Mesothelial cell of epicardium (in vitro differentiated cells): ENCODE data around the gene PXDC1. TPM values are rescaled to one million over a fixed set of nuclear protein-coding genes. Genes with fewer than 3 reads are reported as not detected.

ENCODE experiments used
- DNase-seq, 2 experiments: peaks; one replicate each; pipeline ENCODE4 v3.0.0; 2021; ENCODE audit warnings: low spot score in 2 of 2; ENCODE audit not compliant: unreplicated experiment in 2 of 2
- H3K27ac Mint-ChIP-seq: 2 replicates; pipeline ENCODE4 v1.8.0; 2021; ENCODE audit warnings: mixed read lengths
- H3K27me3 Mint-ChIP-seq: 2 replicates; pipeline ENCODE4 v1.8.0; 2021; ENCODE audit warnings: low read depth, mixed read lengths
- H3K36me3 Mint-ChIP-seq: 2 replicates; pipeline ENCODE4 v1.8.0; 2021; ENCODE audit warnings: mixed read lengths
- H3K4me1 Mint-ChIP-seq: 2 replicates; pipeline ENCODE4 v1.8.0; 2021; ENCODE audit warnings: mixed read lengths
- H3K4me3 Mint-ChIP-seq: 2 replicates; pipeline ENCODE4 v1.8.0; 2021; ENCODE audit warnings: mild to moderate bottlenecking, moderate library complexity, mixed read lengths
- H3K9me3 Mint-ChIP-seq: 2 replicates; pipeline ENCODE4 v1.8.0; 2021; ENCODE audit warnings: mixed read lengths
- total RNA-seq: library from RNA; stranded (reverse); gene quantifications from 3 replicates; pipeline ENCODE4 v1.2.1, GENCODE V29; 2021
- TF ChIP-seq, protein P1 (sequence below): fragments of 200-600 bp; sonication (generic); IDR thresholded peaks from one replicate; pipeline ENCODE4 v1.5.0; 2021; ENCODE audit warnings: antibody characterized with exemption; ENCODE audit not compliant: unreplicated experiment

Gene PXDC1
- total RNA-seq, 1 donor from 2014 or later: 33.8 TPM

DNA sequence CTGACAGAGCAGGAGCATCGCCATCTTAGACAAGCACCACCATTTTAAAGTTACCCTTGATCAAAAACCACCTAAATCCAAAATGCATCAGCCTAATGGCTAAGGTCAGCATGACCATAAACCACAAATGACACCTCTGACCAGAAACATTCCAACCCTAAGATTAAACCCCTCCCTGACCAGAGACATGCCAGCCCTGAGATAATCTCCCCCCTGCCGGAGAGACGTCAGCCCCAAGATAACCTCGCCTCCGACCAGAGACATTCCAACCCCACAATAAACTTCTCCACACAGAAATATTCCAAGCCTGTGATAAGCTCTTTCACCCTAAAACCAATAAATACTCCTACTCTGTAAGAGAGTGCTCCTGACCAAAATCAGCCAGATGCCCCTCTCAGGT, 53.5 kb downstream of the PXDC1 start:
- no peak for DNase-seq
- Mint-ChIP-seq H3K27me3 (no peaks in the 10 kb centered on the region), H3K27ac (no peak overlapping the region)

DNA sequence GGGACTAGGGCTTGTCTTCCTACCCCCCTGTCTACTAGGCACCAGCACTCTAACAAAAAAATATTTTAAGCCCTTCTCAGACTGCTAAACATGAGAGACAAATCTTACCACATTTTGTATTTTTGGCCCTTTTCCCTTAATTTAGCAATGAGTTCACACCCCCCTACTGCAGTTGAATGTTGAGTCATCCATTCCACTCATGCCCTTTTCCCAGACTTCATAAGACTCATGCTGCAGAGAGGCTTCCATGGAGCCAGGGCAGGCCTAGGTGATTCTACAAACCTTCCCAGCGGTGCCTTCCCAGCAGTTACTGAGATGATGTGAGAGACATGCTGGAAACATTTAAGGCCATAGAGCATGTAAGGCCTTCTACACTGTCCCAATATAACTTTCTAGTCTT, 53.9 kb downstream of the PXDC1 start:
- Mint-ChIP-seq H3K4me1 (no peaks in the 10 kb centered on the region), H3K27ac (no peak overlapping the region), H3K27me3 (no peaks in the 10 kb centered on the region), H3K4me3 (no peak overlapping the region), H3K9me3 (peaks cover 12% of the 10 kb centered on the region), H3K36me3 (peaks cover 2% of the 10 kb centered on the region)
- no peak for DNase-seq
- TF ChIP-seq, protein P1, sequence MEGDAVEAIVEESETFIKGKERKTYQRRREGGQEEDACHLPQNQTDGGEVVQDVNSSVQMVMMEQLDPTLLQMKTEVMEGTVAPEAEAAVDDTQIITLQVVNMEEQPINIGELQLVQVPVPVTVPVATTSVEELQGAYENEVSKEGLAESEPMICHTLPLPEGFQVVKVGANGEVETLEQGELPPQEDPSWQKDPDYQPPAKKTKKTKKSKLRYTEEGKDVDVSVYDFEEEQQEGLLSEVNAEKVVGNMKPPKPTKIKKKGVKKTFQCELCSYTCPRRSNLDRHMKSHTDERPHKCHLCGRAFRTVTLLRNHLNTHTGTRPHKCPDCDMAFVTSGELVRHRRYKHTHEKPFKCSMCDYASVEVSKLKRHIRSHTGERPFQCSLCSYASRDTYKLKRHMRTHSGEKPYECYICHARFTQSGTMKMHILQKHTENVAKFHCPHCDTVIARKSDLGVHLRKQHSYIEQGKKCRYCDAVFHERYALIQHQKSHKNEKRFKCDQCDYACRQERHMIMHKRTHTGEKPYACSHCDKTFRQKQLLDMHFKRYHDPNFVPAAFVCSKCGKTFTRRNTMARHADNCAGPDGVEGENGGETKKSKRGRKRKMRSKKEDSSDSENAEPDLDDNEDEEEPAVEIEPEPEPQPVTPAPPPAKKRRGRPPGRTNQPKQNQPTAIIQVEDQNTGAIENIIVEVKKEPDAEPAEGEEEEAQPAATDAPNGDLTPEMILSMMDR: no peak

More for the DNA sequence above, 53.5 kb downstream of the PXDC1 start:
- Mint-ChIP-seq H3K9me3 (peaks cover 12% of the 10 kb centered on the region), H3K4me1 (no peaks in the 10 kb centered on the region), H3K36me3 (peaks cover 2% of the 10 kb centered on the region), H3K4me3 (no peak overlapping the region)
- TF ChIP-seq, protein P1: no peak

DNA sequence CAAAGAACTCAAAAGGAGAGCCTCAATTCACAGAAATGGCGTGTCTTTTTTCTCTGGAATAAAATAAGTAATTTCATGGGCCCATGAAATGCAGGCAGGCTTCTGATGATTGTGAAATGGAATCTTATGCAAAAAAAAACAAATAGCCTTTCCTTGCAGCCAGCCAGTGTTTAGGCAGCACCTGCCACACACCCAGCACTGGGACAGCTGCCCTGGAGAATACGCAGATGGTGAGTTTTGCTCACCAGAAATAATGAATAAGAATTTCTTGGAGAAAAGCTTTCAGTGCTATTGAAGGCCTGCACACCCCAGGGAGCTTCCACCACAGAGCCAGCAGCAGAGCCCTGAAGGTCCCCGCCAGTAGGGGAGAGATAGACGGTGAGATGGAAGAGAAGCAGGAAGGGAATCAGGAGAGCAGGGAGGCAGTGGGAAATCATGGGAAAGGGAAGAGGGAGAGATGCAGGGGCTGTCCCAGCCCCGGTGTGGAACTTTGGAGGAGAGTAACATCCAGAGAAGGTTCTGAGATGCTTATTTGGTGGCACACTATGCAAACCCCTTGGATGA, 54.9 kb downstream of the PXDC1 start:
- H3K27ac Mint-ChIP-seq: no peak overlapping the region
- H3K36me3 Mint-ChIP-seq: peaks cover 2% of the 10 kb centered on the region
- no peaks in the 10 kb centered on the region for H3K4me1 Mint-ChIP-seq
- no peak overlapping the region for H3K4me3 Mint-ChIP-seq
- TF ChIP-seq, protein P1: no peak
- no peaks in the 10 kb centered on the region for H3K27me3 Mint-ChIP-seq
- peaks cover 12% of the 10 kb centered on the region for H3K9me3 Mint-ChIP-seq
- no peak for DNase-seq

DNA sequence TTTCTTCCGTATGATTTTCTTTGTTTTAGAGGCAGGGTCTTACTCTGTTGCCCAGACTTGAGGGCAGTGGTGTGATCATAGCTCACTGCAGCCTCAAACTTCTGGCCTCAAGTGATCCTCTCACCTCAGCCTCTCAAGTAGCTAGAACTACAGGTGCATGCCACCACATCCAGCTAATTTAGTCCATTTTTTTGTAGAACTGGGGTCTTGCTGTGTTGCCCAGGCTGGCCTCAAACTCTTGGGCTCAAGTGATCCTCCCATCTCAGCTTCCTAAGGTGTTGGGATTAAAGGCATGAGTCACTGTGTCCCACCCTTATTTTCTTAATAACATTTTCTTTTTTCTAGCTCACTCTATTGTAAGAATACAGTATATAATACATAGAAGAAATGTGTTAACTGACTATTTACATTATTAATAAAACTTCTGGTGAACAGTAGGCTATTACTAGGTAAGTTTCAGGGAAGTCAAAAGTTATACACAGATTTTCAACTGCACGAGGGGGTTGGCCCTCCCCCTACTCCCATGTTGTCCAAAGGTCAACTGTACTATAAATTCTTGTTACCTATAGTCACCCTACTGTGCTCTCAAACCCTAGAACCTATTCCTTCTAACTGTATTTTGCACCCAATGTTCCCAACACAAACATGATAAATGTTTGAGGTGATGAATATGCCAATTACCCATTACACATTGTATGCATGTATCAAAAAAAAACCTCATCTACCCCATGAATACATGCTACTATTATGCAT, 56.3 kb downstream of the PXDC1 start:
- TF ChIP-seq, protein P1: no peak
- no peaks in the 10 kb centered on the region for H3K4me1 Mint-ChIP-seq

DNA sequence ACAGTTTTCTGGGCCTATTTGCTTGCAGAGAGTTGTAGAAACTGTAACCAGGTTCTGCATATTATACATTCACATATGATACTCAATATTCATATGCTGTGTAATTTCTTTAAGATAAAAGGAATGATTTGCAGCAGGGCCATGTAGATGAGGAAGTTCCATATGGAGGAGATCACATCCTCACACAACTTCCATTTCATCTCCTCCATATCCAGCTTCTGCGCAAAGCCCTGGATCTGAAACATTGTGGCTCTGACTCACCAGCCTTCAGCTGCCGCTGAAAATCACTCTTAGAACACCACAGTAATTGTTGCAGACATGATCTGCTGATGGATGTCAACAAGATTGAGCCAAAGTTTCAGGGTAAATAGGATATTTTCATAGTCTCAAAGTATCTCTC, 57.7 kb downstream of the PXDC1 start:
- no peaks in the 10 kb centered on the region for H3K4me1 Mint-ChIP-seq
- TF ChIP-seq, protein P1: no peak

More for the DNA sequence above, 56.3 kb downstream of the PXDC1 start:
- H3K27ac Mint-ChIP-seq: no peak overlapping the region
- peaks cover 2% of the 10 kb centered on the region for H3K36me3 Mint-ChIP-seq
- H3K4me3 Mint-ChIP-seq: no peak overlapping the region
- H3K9me3 Mint-ChIP-seq: peaks cover 12% of the 10 kb centered on the region
- no peak for DNase-seq
- no peaks in the 10 kb centered on the region for H3K27me3 Mint-ChIP-seq

More for the DNA sequence above, 57.7 kb downstream of the PXDC1 start:
- no peak overlapping the region for H3K4me3 Mint-ChIP-seq
- H3K9me3 Mint-ChIP-seq: peaks cover 8% of the 10 kb centered on the region
- H3K27me3 Mint-ChIP-seq: no peaks in the 10 kb centered on the region
- H3K36me3 Mint-ChIP-seq: peaks cover 2% of the 10 kb centered on the region
- DNase-seq: no peak
- H3K27ac Mint-ChIP-seq: no peak overlapping the region
